A549 (cell line): ENCODE measurements around the gene TNK1. TPM values are rescaled to one million over a fixed set of nuclear protein-coding genes. Genes with fewer than 3 reads are reported as not detected.

ENCODE experiments used
- BHLHE40 ChIP-seq: IDR thresholded peaks from 2 replicates; pipeline ENCODE4 v1.6.1; 2012; ENCODE audit warnings: low read depth, low read length, inconsistent platforms
- CHD2 ChIP-seq: fragments of 150-350 bp; IDR thresholded peaks from 2 replicates; pipeline ENCODE4 v1.6.1; 2014; ENCODE audit warnings: low read length; ENCODE audit not compliant: partially characterized antibody
- CHD4 ChIP-seq: fragments of 200-600 bp; sonication (generic); IDR thresholded peaks from 2 replicates; pipeline ENCODE4 v1.6.1; 2016; ENCODE audit warnings: antibody characterized with exemption, mild to moderate bottlenecking, borderline replicate concordance
- EHF ChIP-seq: fragments of 250-450 bp; sonication (Bioruptor Pico); IDR thresholded peaks from 2 replicates; pipeline ENCODE4 v1.5.0; 2020; ENCODE audit warnings: mild to moderate bottlenecking
- ELK1 ChIP-seq: fragments of 150-350 bp; IDR thresholded peaks from 2 replicates; pipeline ENCODE4 v1.6.1; 2014; ENCODE audit warnings: low read depth, mild to moderate bottlenecking, low read length
- FOSB ChIP-seq: fragments of 250-450 bp; sonication (Bioruptor Pico); IDR thresholded peaks from 2 replicates; pipeline ENCODE4 v1.5.0; 2020; ENCODE audit warnings: mild to moderate bottlenecking, moderate library complexity
- FOSL2 ChIP-seq, 2 experiments: fragments of 450-650 bp in 1 of 2; fragments of >200 bp in 1 of 2; sonication (Bioruptor Twin) in 1 of 2; formaldehyde crosslinking; IDR thresholded peaks; 2 replicates each; pipeline versions ENCODE4 v1.5.0 to v1.6.1; 2016 to 2020; ENCODE audit warnings: mild to moderate bottlenecking in 1 of 2, moderate library complexity in 1 of 2
- FOXS1 ChIP-seq: fragments of 250-450 bp; sonication (Bioruptor Pico); IDR thresholded peaks from 2 replicates; pipeline ENCODE4 v1.5.0; 2020; ENCODE audit warnings: mild to moderate bottlenecking, moderate library complexity
- HEYL ChIP-seq: fragments of 250-450 bp; sonication (Bioruptor Pico); IDR thresholded peaks from 2 replicates; pipeline ENCODE4 v1.8.0; 2021; ENCODE audit warnings: mild to moderate bottlenecking, moderate library complexity
- HOXA7 ChIP-seq: fragments of 250-450 bp; sonication (Bioruptor Pico); IDR thresholded peaks from 2 replicates; pipeline ENCODE4 v1.5.0; 2020; ENCODE audit warnings: mild to moderate bottlenecking, moderate library complexity
- HOXB13 ChIP-seq: fragments of 250-450 bp; sonication (Bioruptor Pico); IDR thresholded peaks from 2 replicates; pipeline ENCODE4 v1.5.0; 2020; ENCODE audit warnings: low read depth, mild to moderate bottlenecking, moderate library complexity
- KDM1A ChIP-seq: fragments of 200-600 bp; sonication (generic); IDR thresholded peaks from 2 replicates; pipeline ENCODE4 v1.6.1; 2016; ENCODE audit warnings: low read depth, mild to moderate bottlenecking
- KDM5A ChIP-seq: fragments of 200-600 bp; sonication (generic); IDR thresholded peaks from 2 replicates; pipeline ENCODE4 v1.6.1; 2016; ENCODE audit warnings: antibody characterized with exemption, mild to moderate bottlenecking
- MAFK ChIP-seq: fragments of 450-650 bp; IDR thresholded peaks from 2 replicates; pipeline ENCODE4 v1.6.1; 2014; ENCODE audit not compliant: partially characterized antibody
- MAX ChIP-seq: IDR thresholded peaks from 2 replicates; pipeline ENCODE4 v1.6.1; 2012
- MYC ChIP-seq: IDR thresholded peaks from 2 replicates; pipeline ENCODE4 v1.6.1; 2012; ENCODE audit warnings: mild to moderate bottlenecking, inconsistent platforms, low read length, improper control_type of control experiment, borderline replicate concordance
- NR3C1 ChIP-seq: fragments of >200 bp; sonication (Bioruptor Twin); formaldehyde crosslinking; IDR thresholded peaks from 3 replicates; pipeline ENCODE4 v1.6.1; 2017
- PHF8 ChIP-seq: fragments of 200-600 bp; sonication (generic); IDR thresholded peaks from 2 replicates; pipeline ENCODE4 v1.6.1; 2016; ENCODE audit warnings: low read depth, mild to moderate bottlenecking, antibody characterized with exemption, moderate library complexity, borderline replicate concordance
- POLR2A ChIP-seq: IDR thresholded peaks from 2 replicates; pipeline ENCODE4 v1.6.1; 2012; ENCODE audit warnings: mild to moderate bottlenecking, low read length
- POLR2AphosphoS2 ChIP-seq: conservative IDR thresholded peaks from 2 replicates; pipeline ENCODE4 v1.6.1; 2012; ENCODE audit warnings: low read length, improper control_type of control experiment, inconsistent platforms
- RAD21 ChIP-seq, 2 experiments: fragments of >200 bp in 1 of 2; sonication (Bioruptor Twin) in 1 of 2; formaldehyde crosslinking in 1 of 2; IDR thresholded peaks in 1 of 2; conservative IDR thresholded peaks in 1 of 2; 2 replicates in 1 of 2; 3 replicates in 1 of 2; pipeline ENCODE4 v1.6.1; 2012 to 2018; ENCODE audit warnings: inconsistent platforms in 1 of 2
- RCOR1 ChIP-seq: fragments of 150-350 bp; IDR thresholded peaks from 2 replicates; pipeline ENCODE4 v1.6.1; 2014; ENCODE audit warnings: antibody characterized with exemption, low read length, low read depth
- RFX5 ChIP-seq: fragments of 450-650 bp; IDR thresholded peaks from 2 replicates; pipeline ENCODE4 v1.7.1; 2014; ENCODE audit warnings: antibody characterized with exemption, mild to moderate bottlenecking, moderate library complexity
- SREBF2 ChIP-seq: fragments of 450-650 bp; IDR thresholded peaks from 2 replicates; pipeline ENCODE4 v1.6.1; 2014; ENCODE audit warnings: mild to moderate bottlenecking, moderate library complexity
- TFCP2L1 ChIP-seq: fragments of 250-450 bp; sonication (Bioruptor Pico); IDR thresholded peaks from 2 replicates; pipeline ENCODE4 v1.5.0; 2021; ENCODE audit warnings: mild to moderate bottlenecking
- ZFP36 ChIP-seq: fragments of 450-650 bp; IDR thresholded peaks from 2 replicates; pipeline ENCODE4 v1.6.1; 2014; ENCODE audit warnings: borderline replicate concordance; ENCODE audit not compliant: partially characterized antibody
- ZNF302 ChIP-seq: fragments of 250-450 bp; sonication (Bioruptor Pico); IDR thresholded peaks from 2 replicates; pipeline ENCODE4 v1.9.0; 2021; ENCODE audit warnings: inconsistent platforms, mild to moderate bottlenecking, moderate library complexity
- polyA plus RNA-seq, 4 experiments: library from polyadenylated mRNA; depleted of rRNA in 3 of 4; stranded (reverse); fragments of >200 nt; fragmentation: RNase III in 1 of 4; extraction: RNeasy Plus Mini Kit Qiagen cat#74134 plus additional on column Dnase treatment in 1 of 4; gene quantifications; 2 replicates in 3 of 4; 3 replicates in 1 of 4; pipeline ENCODE4 v1.2.3, GENCODE V29; 2011 to 2017
- TF ChIP-seq, protein P1 (sequence below): IDR thresholded peaks from 2 replicates; pipeline ENCODE4 v1.6.1; 2012
- TF ChIP-seq, protein P2 (sequence below): fragments of >200 bp; sonication (Bioruptor Twin); formaldehyde crosslinking; IDR thresholded peaks from 2 replicates; pipeline ENCODE4 v1.6.1; 2016
- TF ChIP-seq, protein P3 (sequence below): fragments of >200 bp; sonication (Bioruptor Twin); formaldehyde crosslinking; IDR thresholded peaks from 3 replicates; pipeline ENCODE4 v1.6.1; 2016
- TF ChIP-seq, protein P4 (sequence below): fragments of >200 bp; sonication (Bioruptor Twin); formaldehyde crosslinking; IDR thresholded peaks from 3 replicates; pipeline ENCODE4 v1.5.1; 2016

TNK1 gene
- polyA plus RNA-seq, 2 of the 4 experiments (the other 2 are of a cell fraction): 1.2 to 2.2 TPM

GRCh38 chr17:7436556-7437368 lies 55.9 kb downstream of the TNK1 start (continued):
- no peak for TF ChIP-seq FOSB (CRISPR knock-in tag)
- no peak; the same call in 1 of the 2 replicates for TF ChIP-seq TFCP2L1 (CRISPR knock-in tag)
- TF ChIP-seq RAD21 (conservative IDR thresholded peaks at IDR 0.05 in 1 of 2, IDR thresholded peaks at IDR 0.05 in 1 of 2): peak; percentile 75 to 95
- TF ChIP-seq FOSL2 (IDR thresholded peaks at IDR 0.05): no peak
- peak; percentile 46; the same call in 1 of the 2 replicates for TF ChIP-seq FOSL2 (CRISPR knock-in tag; IDR thresholded peaks at IDR 0.05)
- no peak for TF ChIP-seq POLR2A
- TF ChIP-seq HEYL (CRISPR knock-in tag): no peak
- no peak for TF ChIP-seq ELK1
- TF ChIP-seq HOXA7: no peak
- no peak for TF ChIP-seq ZFP36
- peak; percentile 96 for TF ChIP-seq MAX
- no peak for TF ChIP-seq EHF (CRISPR knock-in tag)
- TF ChIP-seq CHD2: no peak
- TF ChIP-seq CHD4: no peak
- TF ChIP-seq, protein P1, sequence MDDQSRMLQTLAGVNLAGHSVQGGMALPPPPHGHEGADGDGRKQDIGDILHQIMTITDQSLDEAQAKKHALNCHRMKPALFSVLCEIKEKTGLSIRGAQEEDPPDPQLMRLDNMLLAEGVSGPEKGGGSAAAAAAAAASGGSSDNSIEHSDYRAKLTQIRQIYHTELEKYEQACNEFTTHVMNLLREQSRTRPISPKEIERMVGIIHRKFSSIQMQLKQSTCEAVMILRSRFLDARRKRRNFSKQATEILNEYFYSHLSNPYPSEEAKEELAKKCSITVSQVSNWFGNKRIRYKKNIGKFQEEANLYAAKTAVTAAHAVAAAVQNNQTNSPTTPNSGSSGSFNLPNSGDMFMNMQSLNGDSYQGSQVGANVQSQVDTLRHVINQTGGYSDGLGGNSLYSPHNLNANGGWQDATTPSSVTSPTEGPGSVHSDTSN: no peak; the same call in 1 of the 2 replicates
- no peak; the same call in 1 of the 2 replicates for TF ChIP-seq BHLHE40
- TF ChIP-seq RFX5: no peak
- TF ChIP-seq, protein P2, sequence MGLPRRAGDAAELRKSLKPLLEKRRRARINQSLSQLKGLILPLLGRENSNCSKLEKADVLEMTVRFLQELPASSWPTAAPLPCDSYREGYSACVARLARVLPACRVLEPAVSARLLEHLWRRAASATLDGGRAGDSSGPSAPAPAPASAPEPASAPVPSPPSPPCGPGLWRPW: no peak
- no peak for TF ChIP-seq RCOR1
- no peak for TF ChIP-seq PHF8
- no peak for TF ChIP-seq FOXS1 (CRISPR knock-in tag)
- TF ChIP-seq MYC: peak; percentile 100
- no peak for TF ChIP-seq NR3C1
- TF ChIP-seq, protein P3, sequence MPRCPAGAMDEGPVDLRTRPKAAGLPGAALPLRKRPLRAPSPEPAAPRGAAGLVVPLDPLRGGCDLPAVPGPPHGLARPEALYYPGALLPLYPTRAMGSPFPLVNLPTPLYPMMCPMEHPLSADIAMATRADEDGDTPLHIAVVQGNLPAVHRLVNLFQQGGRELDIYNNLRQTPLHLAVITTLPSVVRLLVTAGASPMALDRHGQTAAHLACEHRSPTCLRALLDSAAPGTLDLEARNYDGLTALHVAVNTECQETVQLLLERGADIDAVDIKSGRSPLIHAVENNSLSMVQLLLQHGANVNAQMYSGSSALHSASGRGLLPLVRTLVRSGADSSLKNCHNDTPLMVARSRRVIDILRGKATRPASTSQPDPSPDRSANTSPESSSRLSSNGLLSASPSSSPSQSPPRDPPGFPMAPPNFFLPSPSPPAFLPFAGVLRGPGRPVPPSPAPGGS: no peak
- TF ChIP-seq KDM5A: no peak
- TF ChIP-seq, protein P4, sequence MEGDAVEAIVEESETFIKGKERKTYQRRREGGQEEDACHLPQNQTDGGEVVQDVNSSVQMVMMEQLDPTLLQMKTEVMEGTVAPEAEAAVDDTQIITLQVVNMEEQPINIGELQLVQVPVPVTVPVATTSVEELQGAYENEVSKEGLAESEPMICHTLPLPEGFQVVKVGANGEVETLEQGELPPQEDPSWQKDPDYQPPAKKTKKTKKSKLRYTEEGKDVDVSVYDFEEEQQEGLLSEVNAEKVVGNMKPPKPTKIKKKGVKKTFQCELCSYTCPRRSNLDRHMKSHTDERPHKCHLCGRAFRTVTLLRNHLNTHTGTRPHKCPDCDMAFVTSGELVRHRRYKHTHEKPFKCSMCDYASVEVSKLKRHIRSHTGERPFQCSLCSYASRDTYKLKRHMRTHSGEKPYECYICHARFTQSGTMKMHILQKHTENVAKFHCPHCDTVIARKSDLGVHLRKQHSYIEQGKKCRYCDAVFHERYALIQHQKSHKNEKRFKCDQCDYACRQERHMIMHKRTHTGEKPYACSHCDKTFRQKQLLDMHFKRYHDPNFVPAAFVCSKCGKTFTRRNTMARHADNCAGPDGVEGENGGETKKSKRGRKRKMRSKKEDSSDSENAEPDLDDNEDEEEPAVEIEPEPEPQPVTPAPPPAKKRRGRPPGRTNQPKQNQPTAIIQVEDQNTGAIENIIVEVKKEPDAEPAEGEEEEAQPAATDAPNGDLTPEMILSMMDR: peak; percentile 99
- TF ChIP-seq KDM1A: no peak
- no peak for TF ChIP-seq SREBF2
- no peak for TF ChIP-seq ZNF302
- no peak for TF ChIP-seq HOXB13
- TF ChIP-seq POLR2AphosphoS2: no peak
- TF ChIP-seq MAFK: no peak
